SK-N-MC (cell line): ENCODE measurements around the gene HDC.

Experiments used
- EZH2 ChIP-seq: fragments of 200-600 bp; sonication (generic); IDR thresholded peaks from one replicate; pipeline ENCODE4 v1.6.1; 2017; ENCODE audit warnings: antibody characterized with exemption
- FOXP2 ChIP-seq: optimal IDR thresholded peaks from 2 replicates; pipeline ENCODE3; 2011; ENCODE audit warnings: mild to moderate bottlenecking, moderate library complexity; ENCODE audit not compliant: insufficient read depth; ENCODE audit errors: extremely low read length, control extremely low read depth
- POLR2AphosphoS5 ChIP-seq: IDR thresholded peaks from 2 replicates; pipeline ENCODE4 v1.6.1; 2012; ENCODE audit warnings: mild to moderate bottlenecking, low read depth, low read length, borderline replicate concordance

DNA sequence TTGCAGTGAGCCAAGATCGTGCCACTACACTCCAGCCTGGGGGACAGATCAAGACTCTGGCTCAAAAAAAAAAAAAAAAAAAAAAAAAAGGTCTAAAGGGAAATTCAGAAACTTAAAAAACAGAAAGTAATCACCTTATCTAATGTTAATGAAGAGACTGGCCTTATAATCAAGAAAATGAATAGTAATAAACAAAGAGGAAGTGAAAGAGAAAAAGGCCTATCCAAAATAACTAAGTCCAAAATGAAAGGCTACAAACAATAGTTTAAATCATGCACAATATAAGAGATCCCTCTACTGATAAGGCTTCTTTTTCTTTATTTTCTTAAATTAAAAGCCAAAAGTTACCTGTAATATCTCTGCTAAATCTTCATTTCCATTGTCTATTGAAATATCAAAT is 37.1 kb upstream of the HDC start:
- TF ChIP-seq EZH2 (no peak), POLR2AphosphoS5 (no peak), FOXP2 (no peak)
